HCT116 (cell line): ENCODE data around the gene UPP2.

Experiments
- CTCF ChIP-seq, 3 experiments: fragments of 200-600 bp in 1 of 3; sonication (generic) in 1 of 3; IDR thresholded peaks in 2 of 3; conservative IDR thresholded peaks in 1 of 3; 2 replicates each; pipeline ENCODE4 v1.5.1; 2012 to 2017; ENCODE audit warnings: low read depth in 2 of 3, low read length in 2 of 3, antibody characterized with exemption in 1 of 3, borderline replicate concordance in 1 of 3, control low read depth in 1 of 3, mild to moderate bottlenecking in 1 of 3, mixed read lengths in 1 of 3, mixed run types in 1 of 3, moderate library complexity in 1 of 3; ENCODE audit not compliant: insufficient read depth in 1 of 3
- EZH2 ChIP-seq: fragments of 200-600 bp; sonication (generic); IDR thresholded peaks from 2 replicates; pipeline ENCODE4 v1.6.1; 2017; ENCODE audit warnings: antibody characterized with exemption, mixed run types
- POLR2A ChIP-seq: IDR thresholded peaks from 2 replicates; pipeline ENCODE4 v1.7.0; 2011; ENCODE audit warnings: borderline replicate concordance; ENCODE audit not compliant: insufficient read depth, insufficient read length; ENCODE audit errors: extremely low read depth
- SIN3A ChIP-seq: IDR thresholded peaks from 2 replicates; pipeline ENCODE4 v1.6.1; 2012; ENCODE audit warnings: low read depth

- no peak for TF ChIP-seq POLR2A
- TF ChIP-seq EZH2: no peak
- TF ChIP-seq CTCF (IDR thresholded peaks at IDR 0.05 in 2 of 3, conservative IDR thresholded peaks at IDR 0.05 in 1 of 3; ENCODE audit: borderline replicate concordance in 1 of 3, insufficient read depth in 1 of 3, low read depth in 2 of 3, low read length in 2 of 3): no peak
- no peak for TF ChIP-seq SIN3A
These were observed 41.1 kb downstream of the UPP2 start for GRCh38 chr2:158142568-158143332.
